HepG2 (cell line): ENCODE data around the gene MYCBPAP. TPM values are rescaled to one million over a fixed set of nuclear protein-coding genes. Genes with fewer than 3 reads are reported as not detected.

Experiments used
- ETV5 ChIP-seq: IDR thresholded peaks from 2 replicates; pipeline ENCODE4 v1.6.1; 2018; ENCODE audit warnings: missing biosample characterization, missing genetic modification reagents, inconsistent platforms, borderline replicate concordance
- GPBP1L1 ChIP-seq: sonication (generic); formaldehyde crosslinking; IDR thresholded peaks from 2 replicates; pipeline ENCODE4 v1.5.0; 2020; ENCODE audit warnings: mild to moderate bottlenecking, missing genetic modification reagents
- IRF2 ChIP-seq: IDR thresholded peaks from 2 replicates; pipeline ENCODE4 v1.6.1; 2018; ENCODE audit warnings: missing genetic modification reagents, missing compliant biosample characterization
- KDM4B ChIP-seq: sonication (generic); formaldehyde crosslinking; IDR thresholded peaks from 2 replicates; pipeline ENCODE4 v1.4.0; 2020; ENCODE audit warnings: missing genetic modification reagents
- KLF12 ChIP-seq: sonication (generic); formaldehyde crosslinking; IDR thresholded peaks from 2 replicates; pipeline ENCODE4 v1.4.0; 2020; ENCODE audit warnings: missing genetic modification reagents, borderline replicate concordance
- NKX3-1 ChIP-seq: sonication (generic); formaldehyde crosslinking; IDR thresholded peaks from 2 replicates; pipeline ENCODE4 v1.5.0; 2020; ENCODE audit warnings: missing genetic modification reagents
- PRDM15 ChIP-seq: sonication (generic); formaldehyde crosslinking; IDR thresholded peaks from 2 replicates; pipeline ENCODE4 v1.4.0; 2020; ENCODE audit warnings: missing genetic modification reagents
- RARG ChIP-seq: sonication (generic); formaldehyde crosslinking; IDR thresholded peaks from 2 replicates; pipeline ENCODE4 v1.4.0; 2020; ENCODE audit warnings: low read depth, mild to moderate bottlenecking, missing genetic modification reagents
- SRSF9 ChIP-seq: fragments of 200-400 bp; formaldehyde crosslinking; IDR thresholded peaks from 2 replicates; pipeline ENCODE4 v1.6.1; 2018; ENCODE audit warnings: borderline replicate concordance, mild to moderate bottlenecking, low read depth, low read length; ENCODE audit not compliant: insufficient read depth, poor library complexity, severe bottlenecking
- THAP7 ChIP-seq: sonication (generic); formaldehyde crosslinking; IDR thresholded peaks from 2 replicates; pipeline ENCODE4 v1.8.1; 2023; ENCODE audit warnings: mild to moderate bottlenecking, missing genetic modification reagents
- ZBED4 ChIP-seq: sonication (generic); formaldehyde crosslinking; IDR thresholded peaks from 2 replicates; pipeline ENCODE4 v1.4.0; 2020; ENCODE audit warnings: missing genetic modification reagents, borderline replicate concordance
- ZGPAT ChIP-seq: IDR thresholded peaks from 2 replicates; pipeline ENCODE4 v1.6.1; 2016; ENCODE audit warnings: mild to moderate bottlenecking
- ZNF431 ChIP-seq: sonication (generic); formaldehyde crosslinking; IDR thresholded peaks from 2 replicates; pipeline ENCODE4 v1.9.0; 2022; ENCODE audit warnings: missing genetic modification reagents, low read depth, mild to moderate bottlenecking, borderline replicate concordance
- ZNF441 ChIP-seq: sonication (generic); formaldehyde crosslinking; IDR thresholded peaks from 2 replicates; pipeline ENCODE4 v1.7.0; 2021; ENCODE audit warnings: missing genetic modification reagents, borderline replicate concordance
- ZNF501 ChIP-seq: sonication (generic); formaldehyde crosslinking; IDR thresholded peaks from 2 replicates; pipeline ENCODE4 v1.5.1; 2020; ENCODE audit warnings: mild to moderate bottlenecking, moderate library complexity, missing genetic modification reagents
- ZNF616 ChIP-seq: sonication (generic); formaldehyde crosslinking; IDR thresholded peaks from 2 replicates; pipeline ENCODE4 v1.5.0; 2020; ENCODE audit warnings: low read depth, mild to moderate bottlenecking, missing genetic modification reagents
- ZNF724P ChIP-seq: sonication (generic); formaldehyde crosslinking; IDR thresholded peaks from 2 replicates; pipeline ENCODE4 v1.8.0; 2022; ENCODE audit warnings: missing genetic modification reagents, borderline replicate concordance
- ZNF790 ChIP-seq: sonication (generic); formaldehyde crosslinking; IDR thresholded peaks from 2 replicates; pipeline ENCODE4 v1.8.0; 2022; ENCODE audit warnings: missing genetic modification reagents, mild to moderate bottlenecking, borderline replicate concordance
- ZSCAN22 ChIP-seq: sonication (generic); formaldehyde crosslinking; IDR thresholded peaks from 2 replicates; pipeline ENCODE4 v1.4.0; 2020; ENCODE audit warnings: mild to moderate bottlenecking, missing genetic modification reagents
- polyA plus RNA-seq, 8 experiments: library from polyadenylated mRNA; depleted of rRNA in 3 of 8; stranded (reverse) in 7 of 8; unstranded in 1 of 8; fragments of >200 nt; fragmentation: Illumina TruSeq in 4 of 8; extraction: Trizol in 4 of 8; gene quantifications; 2 replicates each; pipeline versions ENCODE4 v1.2.1 to v1.2.3, GENCODE V29; 2011 to 2016; ENCODE audit warnings: low read depth in 4 of 8, missing spikeins in 1 of 8, mixed read lengths in 1 of 8; ENCODE audit not compliant: insufficient read depth in 1 of 8
- total RNA-seq, 5 experiments: library from RNA; depleted of rRNA; stranded (reverse); fragments of >200 nt; fragmentation: Illumina TruSeq; extraction: Trizol; gene quantifications; 2 replicates each; pipeline ENCODE4 v1.2.3, GENCODE V29; 2016; ENCODE audit warnings: low read depth in 1 of 5

MYCBPAP gene
- total and polyA plus RNA-seq, 2 of the 13 experiments (the other 11 are each of a cell fraction or from before 2014, with no cell fraction given) = 0.22 to 0.24 TPM

- TF ChIP-seq IRF2 (CRISPR knock-in tag) (no peak), ZNF616 (CRISPR knock-in tag) (no peak), ZNF501 (CRISPR knock-in tag) (no peak), ETV5 (CRISPR knock-in tag) (no peak), SRSF9 (no peak), NKX3-1 (CRISPR knock-in tag) (no peak), ZGPAT (no peak), ZNF441 (CRISPR knock-in tag) (no peak), PRDM15 (CRISPR knock-in tag) (no peak), ZNF790 (no peak), KLF12 (CRISPR knock-in tag) (no peak), THAP7 (CRISPR knock-in tag) (no peak), ZSCAN22 (CRISPR knock-in tag) (no peak), ZNF724P (no peak), ZNF431 (CRISPR knock-in tag) (no peak), KDM4B (no peak), GPBP1L1 (CRISPR knock-in tag) (no peak), ZBED4 (CRISPR knock-in tag) (no peak), RARG (CRISPR knock-in tag) (no peak)
These were observed 33.1 kb downstream of the MYCBPAP start (continued) for GRCh38 chr17:50541402-50541715.
